ENCODE measurements around the gene C3orf62. TPM values are rescaled to one million over a fixed set of nuclear protein-coding genes. Genes with fewer than 3 reads are reported as not detected.

Gene C3orf62
- total and polyA plus RNA-seq, 10 donors: 4.1 to 15.0 (median 8.6) TPM

- Histone ChIP-seq H3K4me1 (peaks cover 0 to 3% (median 0%) of the 10 kb centered on the region in 6 donors), H3K36me3 (peaks cover 0 to 66% (median 3%) of the 10 kb centered on the region in 6 donors), H3K27me3 (replicated peaks in 1 of 7) (no peaks in the 10 kb centered on the region), H3K27ac (no peak overlapping the region), H3K4me3 (no peak overlapping the region), H3K9me3 (no peaks in the 10 kb centered on the region)
- DNase-seq: no peak
- intact Hi-C loops (cut with DNase I; ENCODE audit: low total_unique reads): no loop called here
- WGBS, 5 donors: 95 to 100% (median 97%) methylated on average over 2 of the region's 2 CpGs
- TF ChIP-seq CTCF (IDR thresholded peaks at IDR 0.05 in 8 of 11, conservative IDR thresholded peaks at IDR 0.05 in 3 of 11): no peak
- TF ChIP-seq POLR2AphosphoS5 (IDR thresholded peaks at IDR 0.05): no peak
- no peak for TF ChIP-seq POLR2A (IDR thresholded peaks at IDR 0.05)
These were observed 6.9 kb downstream of the C3orf62 start for GRCh38 chr3:49270156-49270500.

- Histone ChIP-seq H3K27me3 (replicated peaks in 1 of 7) (no peaks in the 10 kb centered on the region), H3K36me3 (peaks cover 0 to 66% (median 3%) of the 10 kb centered on the region in 6 donors), H3K4me3 (no peak overlapping the region), H3K27ac (no peak overlapping the region), H3K9me3 (no peaks in the 10 kb centered on the region), H3K4me1 (peaks cover 0 to 3% (median 0%) of the 10 kb centered on the region in 6 donors)
- intact Hi-C loops (cut with DNase I; ENCODE audit: low total_unique reads): no loop called here
- no peak for DNase-seq
- 95 to 100% (median 97%) methylated on average over 2 to 3 of the region's 3 CpGs for WGBS, 5 donors
- TF ChIP-seq POLR2A (IDR thresholded peaks at IDR 0.05) (no peak), POLR2AphosphoS5 (IDR thresholded peaks at IDR 0.05) (peak in 1 of 3 donors; percentile 9), CTCF (IDR thresholded peaks at IDR 0.05 in 8 of 11, conservative IDR thresholded peaks at IDR 0.05 in 3 of 11) (no peak)
These were observed 7.4 kb downstream of the C3orf62 start for GRCh38 chr3:49269443-49270155.

- Histone ChIP-seq H3K4me1 (peaks cover 0 to 3% (median 0%) of the 10 kb centered on the region in 6 donors), H3K4me3 (no peak overlapping the region), H3K27ac (peak overlapping the region in 6 of 8 donors; percentile 40 to 69 (median 54)), H3K36me3 (peaks cover 0 to 43% (median 3%) of the 10 kb centered on the region in 6 donors), H3K27me3 (replicated peaks in 1 of 7) (no peaks in the 10 kb centered on the region), H3K9me3 (no peaks in the 10 kb centered on the region)
- TF ChIP-seq POLR2A (IDR thresholded peaks at IDR 0.05): no peak
- no peak for TF ChIP-seq CTCF (IDR thresholded peaks at IDR 0.05 in 8 of 11, conservative IDR thresholded peaks at IDR 0.05 in 3 of 11)
- no peak for TF ChIP-seq POLR2AphosphoS5 (IDR thresholded peaks at IDR 0.05)
- no peak for DNase-seq
- 77 to 93% (median 88%) methylated on average over 5 of the region's 5 CpGs for WGBS, 5 donors
- intact Hi-C loops (cut with DNase I; ENCODE audit: low total_unique reads): no loop called here
These were observed 10.5 kb downstream of the C3orf62 start for GRCh38 chr3:49266410-49267095.
